GM19324 (cell line): ENCODE results near the gene ARL6IP5.

ENCODE experiments used
- ATAC-seq: cut with Tn5 transposase; IDR thresholded peaks from one replicate; pipeline ENCODE4 v1.9.1; 2021; ENCODE audit warnings: mild to moderate bottlenecking, moderate library complexity; ENCODE audit not compliant: unreplicated experiment, low FRiP score

Gene ARL6IP5

DNA sequence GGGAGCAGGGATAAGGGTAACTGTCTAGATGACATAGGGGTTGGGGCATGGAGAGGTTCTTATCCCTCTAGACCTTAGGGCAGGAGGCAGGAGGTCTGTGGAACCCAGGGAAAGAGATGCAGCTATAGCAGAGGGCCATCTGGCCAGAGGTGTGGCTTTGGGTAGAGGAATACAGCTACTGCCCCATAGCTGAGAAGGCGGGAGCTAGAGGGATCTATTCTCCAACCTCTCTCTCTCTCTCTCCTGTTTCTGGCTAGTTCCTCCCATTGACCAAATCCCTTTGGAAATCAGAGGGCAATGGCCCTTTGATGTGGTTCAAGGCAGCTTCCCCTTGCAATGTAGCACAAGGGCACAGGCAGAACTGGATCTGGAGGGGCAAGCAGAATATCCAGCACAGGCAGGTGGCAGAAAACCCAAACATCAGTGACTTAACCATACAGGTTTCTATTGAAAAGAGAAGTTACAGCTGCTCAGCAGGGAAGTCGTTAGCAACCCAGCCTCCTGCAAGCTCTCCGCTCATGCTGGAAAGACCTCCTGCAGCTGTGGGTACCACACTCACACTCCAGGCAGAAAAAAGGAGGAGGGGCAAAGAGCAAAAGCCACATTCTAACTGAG, 60.0 kb downstream of the ARL6IP5 start:
- ATAC-seq: no peak

DNA sequence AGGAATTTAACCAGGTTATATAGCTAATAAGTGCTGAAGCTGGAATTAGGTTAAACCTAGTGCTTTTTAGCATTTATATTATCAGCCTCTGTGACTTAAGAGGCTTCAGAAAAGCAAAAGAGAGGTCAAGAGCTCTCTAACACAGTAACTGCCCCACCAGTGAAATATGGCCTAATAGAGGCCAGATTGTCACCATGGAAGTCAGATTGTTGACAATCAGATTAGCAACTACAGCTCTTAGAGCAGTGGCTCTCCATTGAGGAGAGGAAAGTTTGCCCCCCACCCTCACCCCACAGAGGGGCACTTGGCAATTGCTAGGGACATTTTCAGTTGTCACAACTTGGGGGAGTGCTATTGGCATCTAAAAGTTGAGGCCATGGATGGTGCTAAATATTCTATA, 61.0 kb downstream of the ARL6IP5 start:
- no peak for ATAC-seq

DNA sequence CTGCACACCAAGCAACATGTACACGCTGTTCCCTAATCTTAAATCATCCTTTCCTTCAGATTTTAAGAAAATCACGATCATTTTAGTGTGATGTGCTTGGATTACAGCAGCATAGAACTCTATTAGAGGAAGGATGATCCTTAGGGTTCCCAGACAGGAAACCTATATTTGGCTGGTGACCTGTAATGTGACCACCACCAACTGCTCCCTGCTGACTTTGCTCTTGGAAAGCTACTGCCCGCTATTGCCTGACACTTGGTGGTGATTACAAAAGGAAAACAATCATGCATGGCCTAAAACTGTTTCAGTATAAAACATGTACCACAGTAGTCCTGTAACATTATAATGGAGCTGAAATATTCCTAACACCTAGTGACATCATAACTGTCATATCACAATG, 64.8 kb downstream of the ARL6IP5 start:
- ATAC-seq: no peak
